Heart right ventricle (tissue), 16 donors: ENCODE measurements around the gene NDEL1. TPM values are rescaled to one million over a fixed set of nuclear protein-coding genes. Genes with fewer than 3 reads are reported as not detected.

Experiments used
- ATAC-seq, 8 donors: fragments of 200-7000 bp; cut with Tn5 transposase; one replicate each; pipeline ENCODE4 v1.9.1; 2020; ENCODE audit warnings: mild to moderate bottlenecking in 8 of 8, moderate library complexity in 8 of 8, moderate number of reproducible peaks in 1 of 8
- DNase-seq, 2 donors: peaks; one replicate each; pipeline ENCODE4 v3.0.0-alpha.2; 2020
- H3K27ac ChIP-seq, 10 donors: fragments of 200-600 bp; sonication (generic) in 2 of 10; one replicate each; pipeline versions ENCODE4 v1.5.0 to v1.8.0; 2020 to 2022; ENCODE audit warnings: mild to moderate bottlenecking in 3 of 10
- H3K27me3 ChIP-seq, 7 donors: fragments of 200-600 bp; one replicate each; pipeline ENCODE4 v1.8.0; 2021 to 2022; ENCODE audit warnings: mild to moderate bottlenecking in 2 of 7
- H3K36me3 ChIP-seq, 9 donors: fragments of 200-600 bp; sonication (generic) in 1 of 9; one replicate each; pipeline versions ENCODE4 v1.5.0 to v1.8.0; 2020 to 2022; ENCODE audit warnings: mild to moderate bottlenecking in 2 of 9
- H3K4me1 ChIP-seq, 9 donors: fragments of 200-600 bp; sonication (generic) in 1 of 9; one replicate each; pipeline versions ENCODE4 v1.5.0 to v1.8.0; 2020 to 2022; ENCODE audit warnings: mild to moderate bottlenecking in 4 of 9
- H3K4me3 ChIP-seq, 10 donors: fragments of 200-600 bp; sonication (generic) in 2 of 10; one replicate each; pipeline versions ENCODE4 v1.5.0 to v1.8.0; 2020 to 2022; ENCODE audit warnings: mild to moderate bottlenecking in 7 of 10, moderate library complexity in 2 of 10
- H3K9me3 ChIP-seq, 11 donors: fragments of 200-600 bp in 10 of 11; sonication (generic) in 2 of 11; one replicate each; pipeline versions ENCODE4 v1.5.0 to v1.8.0; 2013 to 2022; ENCODE audit warnings: mild to moderate bottlenecking in 2 of 11, control low read depth in 1 of 11, moderate library complexity in 1 of 11
- WGBS, 2 donors: extraction: QIAGEN DNeasy Blood & Tissue Kit; methylation state at CpG; one replicate each; pipeline ENCODE4 v1.1.7; 2013; ENCODE audit warnings: inconsistent platforms in 1 of 2; 5-methylcytosine and 5-hydroxymethylcytosine counted together
- intact Hi-C, 10 donors: fragments of 100-400 bp; cut with DNase I; formaldehyde crosslinking; loops; one replicate each; pipeline versions ENCODE4 v1.11.1 to v1.14.2; 2022
- polyA plus RNA-seq, 2 donors: library from polyadenylated mRNA; stranded (reverse); fragments of 200-250 nt; gene quantifications; one replicate each; pipeline ENCODE4 v1.2.3, GENCODE V29; 2013
- total RNA-seq, 10 donors: library from RNA; stranded (reverse); fragmentation: NEBNext Ultra II Directional in 3 of 10; extraction: Animal tissue kit (Norgen Biotek cat#: 25700) in 3 of 10; gene quantifications; one replicate each; pipeline versions ENCODE4 v1.2.1 to v1.2.4, GENCODE V29; 2021 to 2023
- TF ChIP-seq, protein P1 (sequence below), 9 donors: fragments of 200-600 bp; sonication (generic) in 2 of 9; IDR thresholded peaks; one replicate each; pipeline versions ENCODE4 v1.5.0 to v1.8.0; 2021 to 2022; ENCODE audit warnings: antibody characterized with exemption in 9 of 9, mild to moderate bottlenecking in 5 of 9, moderate library complexity in 1 of 9
- donor health status: Arrhythmogenic right ventricular cardiomyopathy.
- donor health status: ischemic (EF 13 %, LVEDD 7.1; RV severe dilation, severe dysfunction).
- donor health status: healthy with polysubstance abuse.
- donor health status: DM: no; HTN: yes; CAD: no.
- donor health status: DM: no; HTN: no; CAD: no.
- donor health status: ischemic (EF 25% LVEDD 6.9; RV normal size, moderate dysfunction).
- donor health status: ischemic (EF 25% LVEDD 5.7; RV mildly dilated, moderate dysfunction).
- donor health status: healthy.
- donor health status: DM: yes; HTN: yes; CAD: no.
- donor health status: Ischemic cardiomyopathy.
- donor health status: ischemic (EF 35%, LVEDD 5.7; RV mildly dilated, moderate dysfunction).
- donor health status: nonischemic (EF 11% LVEDD 7.7; RV severe dilation, severe dysfunction).
- donor health status: DM: yes; HTN: yes; CAD: no.
- donor health status: PGD.
- donor health status: ischemic (EF 29% LVEDD 5.4; RV normal size, mild dysfunction).
- donor health status: nonischemic (EF 23%, LVEDD 6.1; RV moderate dilation, normal function).

The NDEL1 gene
- total and polyA plus RNA-seq, 12 donors = 21.2 to 37.0 (median 26.9) TPM

- TF ChIP-seq, protein P1, sequence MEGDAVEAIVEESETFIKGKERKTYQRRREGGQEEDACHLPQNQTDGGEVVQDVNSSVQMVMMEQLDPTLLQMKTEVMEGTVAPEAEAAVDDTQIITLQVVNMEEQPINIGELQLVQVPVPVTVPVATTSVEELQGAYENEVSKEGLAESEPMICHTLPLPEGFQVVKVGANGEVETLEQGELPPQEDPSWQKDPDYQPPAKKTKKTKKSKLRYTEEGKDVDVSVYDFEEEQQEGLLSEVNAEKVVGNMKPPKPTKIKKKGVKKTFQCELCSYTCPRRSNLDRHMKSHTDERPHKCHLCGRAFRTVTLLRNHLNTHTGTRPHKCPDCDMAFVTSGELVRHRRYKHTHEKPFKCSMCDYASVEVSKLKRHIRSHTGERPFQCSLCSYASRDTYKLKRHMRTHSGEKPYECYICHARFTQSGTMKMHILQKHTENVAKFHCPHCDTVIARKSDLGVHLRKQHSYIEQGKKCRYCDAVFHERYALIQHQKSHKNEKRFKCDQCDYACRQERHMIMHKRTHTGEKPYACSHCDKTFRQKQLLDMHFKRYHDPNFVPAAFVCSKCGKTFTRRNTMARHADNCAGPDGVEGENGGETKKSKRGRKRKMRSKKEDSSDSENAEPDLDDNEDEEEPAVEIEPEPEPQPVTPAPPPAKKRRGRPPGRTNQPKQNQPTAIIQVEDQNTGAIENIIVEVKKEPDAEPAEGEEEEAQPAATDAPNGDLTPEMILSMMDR (IDR thresholded peaks at IDR 0.05) = no peak
- intact Hi-C loops = loop anchor here in 4 of 10 donors (5.0 to 10.0 kb wide), 3 partner anchors 60 to 270 kb away; partner anchors contain the start of gene CCDC42 (in 1 of the 4)
- WGBS, 2 donors = 88 to 89% methylated on average over 15 of the region's 15 CpGs
Observed at GRCh38 chr17:8474826-8475225, 39.1 kb downstream of the NDEL1 start.

DNA sequence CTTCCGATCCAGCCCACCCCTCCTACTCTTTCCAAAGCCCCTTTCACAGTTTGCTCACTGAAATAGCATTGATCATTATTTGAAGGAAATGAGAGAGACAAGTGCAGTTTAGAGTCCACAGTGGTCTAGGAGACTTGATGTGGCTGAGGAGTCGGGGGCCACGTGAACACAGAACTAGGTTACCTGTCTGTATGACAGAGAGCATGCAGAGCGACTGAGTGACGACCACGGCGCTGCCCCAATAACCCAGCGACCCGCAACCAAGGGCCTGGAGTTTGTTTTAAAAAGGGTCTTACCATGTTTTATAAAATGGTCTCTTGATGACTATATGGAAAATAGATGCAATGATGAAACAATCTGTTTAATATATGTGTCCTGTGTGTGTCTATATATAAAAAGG lies 39.5 kb downstream of the NDEL1 start:
- TF ChIP-seq, protein P1 (IDR thresholded peaks at IDR 0.05) = no peak
- Histone ChIP-seq H3K36me3 (peaks cover 0 to 100% (median 51%) of the 10 kb centered on the region in 9 donors), H3K27ac (no peak overlapping the region), H3K4me1 (peaks cover 7 to 31% (median 22%) of the 10 kb centered on the region in 9 donors), H3K27me3 (no peaks in the 10 kb centered on the region), H3K9me3 (no peaks in the 10 kb centered on the region), H3K4me3 (no peak overlapping the region)
- intact Hi-C loops = loop anchor here in 4 of 10 donors (5.0 to 10.0 kb wide), 3 partner anchors 60 to 270 kb away; partner anchors contain the start of gene CCDC42 (in 1 of the 4)
- ATAC-seq (no peak), DNase-seq (no peak)
- 94 to 96% methylated on average over 9 of the region's 9 CpGs for WGBS, 2 donors

More at GRCh38 chr17:8474826-8475225, 39.1 kb downstream of the NDEL1 start:
- ATAC-seq = no peak
- Histone ChIP-seq H3K4me3 (no peak overlapping the region), H3K27me3 (no peaks in the 10 kb centered on the region), H3K4me1 (peaks cover 7 to 31% (median 22%) of the 10 kb centered on the region in 9 donors), H3K36me3 (peaks cover 0 to 100% (median 47%) of the 10 kb centered on the region in 9 donors), H3K27ac (no peak overlapping the region), H3K9me3 (no peaks in the 10 kb centered on the region)
- DNase-seq = no peak

DNA sequence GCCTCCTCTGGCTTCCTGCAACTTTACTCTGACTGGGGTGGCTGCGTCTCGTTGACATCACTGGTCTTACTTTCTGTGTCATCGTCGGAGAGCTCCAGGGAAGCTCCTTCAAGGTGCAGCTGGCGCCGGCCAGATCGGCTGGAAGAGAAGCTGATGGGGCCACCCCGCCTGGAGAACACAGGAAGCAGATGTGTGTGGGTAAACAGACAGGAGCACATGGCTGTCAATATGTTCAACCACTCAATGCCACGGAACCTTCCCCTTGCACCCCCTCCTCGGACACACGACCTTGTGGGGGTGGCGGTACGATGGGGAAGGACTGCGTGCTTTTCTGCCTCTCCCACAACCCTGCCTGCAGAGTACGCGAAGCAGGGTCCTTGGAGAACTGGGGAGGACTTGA lies 40.1 kb downstream of the NDEL1 start:
- no peak for DNase-seq
- H3K27ac ChIP-seq = no peak overlapping the region
- peaks cover 0 to 100% (median 54%) of the 10 kb centered on the region in 9 donors for H3K36me3 ChIP-seq
- peaks cover 2 to 30% (median 19%) of the 10 kb centered on the region in 9 donors for H3K4me1 ChIP-seq
- no peaks in the 10 kb centered on the region for H3K9me3 ChIP-seq
- TF ChIP-seq, protein P1 (IDR thresholded peaks at IDR 0.05) = no peak
- ATAC-seq = no peak
- WGBS, 2 donors = 71 to 78% methylated on average over 16 of the region's 16 CpGs
- H3K27me3 ChIP-seq = no peaks in the 10 kb centered on the region
- H3K4me3 ChIP-seq = no peak overlapping the region
- intact Hi-C loops = loop anchor here in 4 of 10 donors (5.0 to 10.0 kb wide), 3 partner anchors 61 to 269 kb away; partner anchors contain the start of gene CCDC42 (in 1 of the 4)

DNA sequence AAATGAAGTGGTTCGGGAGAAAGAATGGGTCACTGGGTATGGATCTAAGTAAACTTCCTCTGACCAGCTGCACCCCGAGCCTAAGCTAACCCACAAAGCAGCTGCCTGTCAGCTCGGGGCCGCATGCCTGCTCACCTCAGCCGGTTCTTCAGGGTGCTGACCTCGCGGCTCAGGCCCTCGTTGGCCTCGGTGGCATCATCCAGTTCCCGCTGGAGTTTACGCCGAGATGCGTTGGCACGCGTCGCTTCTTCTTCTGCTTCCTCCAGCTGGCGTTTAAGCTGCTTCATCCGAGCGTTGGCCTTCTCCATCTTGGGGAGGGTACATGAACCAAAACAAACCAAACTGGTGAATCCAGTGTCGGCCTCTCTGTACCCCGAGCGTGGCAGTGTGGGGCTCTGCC lies 41.1 kb downstream of the NDEL1 start:
- Histone ChIP-seq H3K36me3 (peaks cover 0 to 100% (median 62%) of the 10 kb centered on the region in 9 donors), H3K27me3 (no peaks in the 10 kb centered on the region)

More for the DNA sequence above, 41.1 kb downstream of the NDEL1 start:
- DNase-seq (no peak), ATAC-seq (no peak)
- no peak overlapping the region for H3K27ac ChIP-seq
- H3K4me1 ChIP-seq = peaks cover 0 to 21% (median 12%) of the 10 kb centered on the region in 9 donors
- intact Hi-C loops = loop anchor here in 4 of 10 donors (5.0 to 10.0 kb wide), 3 partner anchors 62 to 268 kb away; partner anchors contain the start of gene CCDC42 (in 1 of the 4)
- no peaks in the 10 kb centered on the region for H3K9me3 ChIP-seq
- H3K4me3 ChIP-seq = no peak overlapping the region
- 90 to 91% methylated on average over 22 of the region's 22 CpGs for WGBS, 2 donors
- TF ChIP-seq, protein P1 (IDR thresholded peaks at IDR 0.05) = no peak
